Duodenal mucosa (tissue), 2 donors: ENCODE data around the gene OR7C2.

Source experiments
- H3K27ac ChIP-seq: one replicate; pipeline ENCODE4 v1.7.0; 2013; ENCODE audit warnings: low read depth, low read length
- H3K27me3 ChIP-seq, 2 donors: one replicate each; pipeline ENCODE4 v1.7.0; 2013; ENCODE audit warnings: low read length in 2 of 2, control low read depth in 1 of 2; ENCODE audit not compliant: insufficient read depth in 2 of 2, control insufficient read depth in 1 of 2
- H3K36me3 ChIP-seq, 2 donors: one replicate each; pipeline ENCODE4 v1.7.0; 2013; ENCODE audit warnings: low read length in 2 of 2, control low read depth in 1 of 2; ENCODE audit not compliant: insufficient read depth in 2 of 2, control insufficient read depth in 1 of 2
- H3K4me1 ChIP-seq, 2 donors: one replicate each; pipeline ENCODE4 v1.7.0; 2013; ENCODE audit warnings: low read length in 2 of 2, control low read depth in 1 of 2; ENCODE audit not compliant: insufficient read depth in 2 of 2, control insufficient read depth in 1 of 2
- H3K4me3 ChIP-seq, 2 donors: one replicate each; pipeline ENCODE4 v1.7.0; 2013; ENCODE audit warnings: low read length in 2 of 2, low read depth in 1 of 2
- H3K9ac ChIP-seq, 2 donors: one replicate each; pipeline ENCODE4 v1.7.0; 2013; ENCODE audit warnings: low read length in 2 of 2, low read depth in 1 of 2
- H3K9me3 ChIP-seq, 2 donors: one replicate each; pipeline ENCODE4 v1.7.0; 2013; ENCODE audit warnings: low read length in 2 of 2, control low read depth in 1 of 2; ENCODE audit not compliant: control insufficient read depth in 1 of 2

Gene OR7C2

GRCh38 chr19:14977128-14977527 lies 35.8 kb downstream of the OR7C2 start:
- Histone ChIP-seq H3K9me3 (no peaks in the 10 kb centered on the region), H3K36me3 (no peaks in the 10 kb centered on the region), H3K27ac (no peak overlapping the region), H3K4me3 (no peak overlapping the region), H3K9ac (no peak overlapping the region), H3K27me3 (peaks cover 22 to 26% of the 10 kb centered on the region in 2 donors), H3K4me1 (no peaks in the 10 kb centered on the region)

- Histone ChIP-seq H3K4me3 (no peak overlapping the region), H3K4me1 (no peaks in the 10 kb centered on the region), H3K27me3 (peaks cover 22 to 26% of the 10 kb centered on the region in 2 donors), H3K9me3 (no peaks in the 10 kb centered on the region), H3K36me3 (no peaks in the 10 kb centered on the region), H3K9ac (no peak overlapping the region), H3K27ac (no peak overlapping the region)
Measured at GRCh38 chr19:14978161-14978776, 37.0 kb downstream of the OR7C2 start.

- Histone ChIP-seq H3K4me3 (no peak within 1 kb of the TSS), H3K9ac (no peak within 1 kb of the TSS), H3K36me3 (no peaks in the 10 kb centered on the region), H3K27ac (no peak within 1 kb of the TSS), H3K4me1 (no peaks in the 10 kb centered on the region), H3K27me3 (peaks cover 22 to 26% of the 10 kb centered on the region in 2 donors), H3K9me3 (no peaks in the 10 kb centered on the region)
Measured at GRCh38 chr19:14979476-14980255, 38.4 kb downstream of the OR7C2 start, which contains the start of gene SLC1A6. Gene SLC1A6, minus strand, starts transcription at chr19:14979864. Its CDS starts 6,954 bp downstream, at chr19:14972910.

GRCh38 chr19:14985133-14985532 lies 43.8 kb downstream of the OR7C2 start:
- Histone ChIP-seq H3K9me3 (no peaks in the 10 kb centered on the region), H3K36me3 (no peaks in the 10 kb centered on the region), H3K4me3 (no peak overlapping the region), H3K9ac (no peak overlapping the region), H3K4me1 (no peaks in the 10 kb centered on the region), H3K27me3 (peaks cover 2 to 6% of the 10 kb centered on the region in 2 donors), H3K27ac (no peak overlapping the region)
